HG02759 (cell line): ENCODE results near the gene UBAP2.

Source experiments
- ATAC-seq: cut with Tn5 transposase; IDR thresholded peaks from one replicate; pipeline ENCODE4 v1.9.1; 2021; ENCODE audit warnings: mild to moderate bottlenecking, moderate library complexity; ENCODE audit not compliant: unreplicated experiment

The UBAP2 gene, protein sequence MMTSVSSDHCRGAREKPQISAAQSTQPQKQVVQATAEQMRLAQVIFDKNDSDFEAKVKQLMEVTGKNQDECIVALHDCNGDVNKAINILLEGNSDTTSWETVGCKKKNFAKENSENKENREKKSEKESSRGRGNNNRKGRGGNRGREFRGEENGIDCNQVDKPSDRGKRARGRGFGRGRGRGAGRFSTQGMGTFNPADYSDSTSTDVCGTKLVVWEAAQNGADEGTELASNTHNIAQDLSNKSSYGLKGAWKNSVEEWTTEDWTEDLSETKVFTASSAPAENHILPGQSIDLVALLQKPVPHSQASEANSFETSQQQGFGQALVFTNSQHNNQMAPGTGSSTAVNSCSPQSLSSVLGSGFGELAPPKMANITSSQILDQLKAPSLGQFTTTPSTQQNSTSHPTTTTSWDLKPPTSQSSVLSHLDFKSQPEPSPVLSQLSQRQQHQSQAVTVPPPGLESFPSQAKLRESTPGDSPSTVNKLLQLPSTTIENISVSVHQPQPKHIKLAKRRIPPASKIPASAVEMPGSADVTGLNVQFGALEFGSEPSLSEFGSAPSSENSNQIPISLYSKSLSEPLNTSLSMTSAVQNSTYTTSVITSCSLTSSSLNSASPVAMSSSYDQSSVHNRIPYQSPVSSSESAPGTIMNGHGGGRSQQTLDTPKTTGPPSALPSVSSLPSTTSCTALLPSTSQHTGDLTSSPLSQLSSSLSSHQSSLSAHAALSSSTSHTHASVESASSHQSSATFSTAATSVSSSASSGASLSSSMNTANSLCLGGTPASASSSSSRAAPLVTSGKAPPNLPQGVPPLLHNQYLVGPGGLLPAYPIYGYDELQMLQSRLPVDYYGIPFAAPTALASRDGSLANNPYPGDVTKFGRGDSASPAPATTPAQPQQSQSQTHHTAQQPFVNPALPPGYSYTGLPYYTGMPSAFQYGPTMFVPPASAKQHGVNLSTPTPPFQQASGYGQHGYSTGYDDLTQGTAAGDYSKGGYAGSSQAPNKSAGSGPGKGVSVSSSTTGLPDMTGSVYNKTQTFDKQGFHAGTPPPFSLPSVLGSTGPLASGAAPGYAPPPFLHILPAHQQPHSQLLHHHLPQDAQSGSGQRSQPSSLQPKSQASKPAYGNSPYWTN

GRCh38 chr9:34048727-34049629 lies at the start of gene UBAP2:
TSS of gene UBAP2 (minus strand) at chr9:34048887. CDS start at chr9:34017148, 31,739 bp downstream.
- ATAC-seq, result peak; percentile 85

DNA sequence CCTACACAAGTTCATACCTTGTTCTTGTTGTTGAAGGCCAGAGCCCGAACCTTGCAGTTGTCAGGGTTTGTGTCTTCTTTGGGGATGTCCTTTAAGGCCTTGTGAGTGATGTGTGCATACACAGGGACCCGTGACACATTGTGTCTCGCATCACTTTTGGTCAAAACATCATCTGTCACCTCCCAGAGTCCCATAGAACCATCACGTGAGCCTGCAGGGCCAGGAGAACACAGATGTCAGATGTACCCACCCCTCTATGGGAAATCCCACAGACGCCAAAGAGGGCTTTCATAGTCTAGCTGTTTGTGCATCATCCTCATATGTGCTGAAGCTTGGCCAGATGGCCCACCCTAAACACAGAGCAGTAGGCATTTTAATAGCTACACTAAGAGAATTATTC lies 49.6 kb upstream of the UBAP2 start:
- peak; percentile 62 for ATAC-seq

GRCh38 chr9:34097865-34098264 lies 49.2 kb upstream of the UBAP2 start:
- ATAC-seq, result peak; percentile 84

- ATAC-seq, result no peak
Observed at GRCh38 chr9:34096751-34097150, 48.1 kb upstream of the UBAP2 start.

DNA sequence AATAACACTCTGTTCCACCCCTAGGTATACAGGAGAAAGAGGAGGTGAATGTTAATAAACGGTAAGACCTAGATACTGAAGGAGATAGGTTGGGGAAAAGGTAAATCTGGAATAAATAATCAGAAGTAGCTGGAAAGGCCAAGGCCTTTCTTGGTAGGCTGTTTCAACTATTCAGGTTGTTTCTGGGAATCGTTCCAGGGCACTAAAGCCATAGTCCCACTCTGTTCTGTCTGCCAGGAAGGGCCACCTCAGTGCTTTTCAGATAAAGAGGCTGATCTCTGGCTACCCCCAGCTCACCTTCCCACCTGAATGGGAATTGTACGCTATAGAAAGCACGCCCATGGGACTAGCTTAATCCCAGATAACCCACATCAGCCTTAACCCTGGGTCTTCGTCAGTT lies 44.9 kb upstream of the UBAP2 start:
- no peak for ATAC-seq

DNA sequence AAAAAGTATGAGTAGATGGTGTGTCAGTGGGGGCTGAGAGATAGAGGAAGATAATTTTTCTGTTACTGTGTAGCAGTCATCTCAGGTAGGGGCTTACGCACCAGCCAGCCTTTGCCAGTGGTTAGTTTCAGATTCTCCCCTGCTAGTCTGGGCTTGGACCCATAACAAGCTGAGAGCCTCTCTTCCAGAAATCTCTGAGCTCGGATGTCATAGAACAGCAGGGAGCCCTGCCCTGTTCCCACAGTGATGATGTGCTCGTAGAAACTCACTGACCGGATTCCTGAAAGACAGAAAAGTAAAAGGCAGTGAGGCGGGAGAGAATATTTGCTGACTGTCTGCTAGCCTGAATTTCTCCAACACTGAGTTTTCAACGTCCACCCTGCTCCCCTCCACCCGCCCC lies 40.6 kb upstream of the UBAP2 start:
- no peak for ATAC-seq

- no peak for ATAC-seq
Observed at GRCh38 chr9:34087370-34087769, 38.7 kb upstream of the UBAP2 start.

DNA sequence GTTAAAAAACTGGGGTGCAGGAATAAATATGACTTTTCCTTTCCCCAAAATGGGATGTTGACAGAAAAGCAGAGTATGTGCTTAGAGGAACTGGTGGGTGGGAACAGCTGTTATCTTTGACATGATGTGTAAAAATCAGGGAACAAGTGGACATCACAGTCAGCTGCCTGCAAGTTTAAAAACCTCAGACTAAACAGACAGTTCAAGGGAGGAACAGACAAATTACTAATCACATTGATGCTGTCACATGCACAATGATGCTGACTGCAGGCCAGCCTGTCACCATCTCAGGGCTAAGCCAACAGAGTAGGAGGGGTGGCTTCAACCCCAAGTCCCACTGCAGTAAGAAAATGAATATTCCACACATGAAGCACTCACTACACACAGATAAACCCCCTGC lies 38.2 kb upstream of the UBAP2 start:
- ATAC-seq, result no peak

- ATAC-seq, result no peak
Observed at GRCh38 chr9:34085581-34086500, 37.2 kb upstream of the UBAP2 start.

DNA sequence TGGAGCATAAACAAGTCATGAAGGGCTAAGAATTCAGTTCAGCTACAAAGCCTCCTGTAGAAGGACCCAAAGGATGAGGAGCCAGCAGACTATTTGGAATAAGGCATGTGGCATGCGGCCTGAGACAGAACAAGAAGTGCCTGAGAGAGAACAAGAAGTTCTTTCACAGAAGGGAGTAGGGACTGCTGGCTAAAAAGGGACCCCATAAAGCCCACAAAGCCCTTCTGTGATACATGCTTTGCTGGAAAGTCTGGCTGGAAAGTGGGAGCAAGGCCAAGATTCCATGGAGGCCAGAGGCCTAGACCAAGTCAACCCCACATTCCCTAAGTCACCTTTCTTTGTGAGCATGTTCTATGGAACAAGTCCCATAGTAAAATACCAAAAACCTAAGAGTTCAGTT lies 35.9 kb upstream of the UBAP2 start:
- ATAC-seq, result no peak

GRCh38 chr9:34079181-34079580 lies 30.5 kb upstream of the UBAP2 start:
- no peak for ATAC-seq

DNA sequence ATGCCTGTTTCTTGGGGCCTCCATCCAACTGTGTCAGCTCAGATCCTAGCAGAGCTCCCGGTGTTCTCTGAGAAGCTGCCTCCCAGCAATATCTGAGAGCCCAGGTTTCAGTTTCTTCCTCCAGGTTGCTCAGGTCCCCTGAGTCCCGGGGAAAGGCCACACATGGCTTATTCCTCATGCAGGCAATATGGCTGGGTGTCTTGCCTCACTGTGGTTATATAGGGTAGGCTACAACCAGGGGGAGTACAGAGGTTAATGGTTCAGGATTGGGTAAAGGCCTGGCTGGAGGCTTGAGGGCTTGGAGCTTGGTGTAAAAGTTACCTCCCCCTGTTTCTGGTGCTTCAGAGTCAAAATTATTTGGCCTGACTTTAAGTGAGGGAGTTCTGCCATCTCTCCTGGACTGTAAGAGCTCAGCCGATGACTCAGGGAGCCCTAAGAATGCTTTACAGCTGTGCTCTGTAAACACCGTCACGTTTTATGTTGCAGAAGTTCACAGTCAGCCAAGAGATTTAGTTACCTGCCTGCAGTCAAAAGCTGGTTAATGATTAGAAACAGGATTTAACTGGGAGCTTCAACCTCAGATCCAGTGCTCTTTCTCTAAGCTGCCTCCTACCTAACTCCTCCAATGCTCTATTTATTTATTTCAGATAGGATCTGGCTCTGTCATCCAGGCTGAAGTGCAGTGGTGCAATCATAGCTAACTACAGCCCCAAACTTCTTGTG lies 24.3 kb upstream of the UBAP2 start:
- ATAC-seq, result no peak

- no peak for ATAC-seq
Observed at GRCh38 chr9:34072410-34072809, 23.7 kb upstream of the UBAP2 start.

DNA sequence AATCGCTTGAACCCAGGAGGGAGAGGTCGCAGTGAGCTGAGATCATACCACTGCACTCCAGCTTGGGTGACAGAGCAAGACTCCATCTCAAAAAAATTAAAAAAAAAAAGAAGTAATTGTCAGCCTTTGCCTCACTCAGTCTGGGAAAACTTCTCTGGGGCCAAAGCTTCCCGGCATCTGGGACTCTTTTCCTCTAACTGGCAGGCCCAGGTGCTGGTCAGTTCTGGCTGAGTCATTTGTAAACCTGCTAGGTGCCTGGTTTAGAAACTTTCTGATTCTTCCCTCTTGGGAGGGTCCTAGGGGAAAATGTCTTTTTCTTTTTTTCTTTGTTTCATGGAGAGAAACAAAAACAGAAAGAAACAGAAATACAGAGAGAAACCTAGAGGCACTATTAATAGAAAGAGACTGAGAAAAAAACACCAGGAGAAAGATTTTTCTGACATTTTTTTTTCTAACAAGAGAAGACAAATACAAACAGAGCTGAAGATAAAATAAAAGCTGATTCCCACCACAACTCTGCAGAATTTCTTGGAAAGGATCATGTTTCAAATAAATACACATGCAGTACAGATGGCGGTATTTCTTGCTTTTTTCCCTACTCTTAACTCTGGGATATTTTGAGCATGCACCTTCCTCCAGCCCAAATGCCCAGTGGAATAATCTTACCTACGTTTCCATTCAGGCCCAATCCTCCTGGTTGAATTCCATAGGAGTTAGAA lies 22.1 kb upstream of the UBAP2 start:
- ATAC-seq, result no peak

GRCh38 chr9:34069831-34070230 lies 21.1 kb upstream of the UBAP2 start:
- no peak for ATAC-seq

DNA sequence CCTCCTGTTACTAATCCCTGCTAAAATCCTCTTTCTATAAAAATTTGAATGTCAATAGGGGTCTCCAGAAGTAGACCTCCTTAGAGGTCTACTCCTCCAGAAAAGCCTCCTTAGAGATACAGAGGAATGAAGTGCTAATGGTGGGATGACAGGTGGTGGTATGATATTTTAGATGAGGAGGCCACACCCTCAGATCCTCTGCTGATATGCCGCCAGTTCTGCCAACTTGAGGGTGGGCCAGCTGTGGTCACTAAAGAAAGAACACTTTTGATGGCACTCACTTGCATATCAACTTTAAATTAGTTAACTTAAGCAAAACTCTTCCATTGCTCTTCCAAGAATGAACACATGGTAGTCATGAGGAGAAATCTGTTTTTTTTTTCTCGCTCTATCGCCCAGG lies 16.9 kb upstream of the UBAP2 start:
- no peak for ATAC-seq

- ATAC-seq, result no peak
Observed at GRCh38 chr9:34059954-34060353, 11.3 kb upstream of the UBAP2 start.

- no peak for ATAC-seq
Observed at GRCh38 chr9:34059281-34059680, 10.6 kb upstream of the UBAP2 start.
